A673 (cell line): ENCODE data around the gene NUDCD2.

Experiments used
- CTCF ChIP-seq: fragments of 300-800, 200-600 bp; sonication (generic); conservative IDR thresholded peaks from 2 replicates; pipeline ENCODE4 v1.5.1; 2017; ENCODE audit warnings: low read depth, mild to moderate bottlenecking, antibody characterized with exemption, low read length, moderate library complexity, mixed read lengths
- EZH2 ChIP-seq: fragments of 200-600 bp; sonication (generic); IDR thresholded peaks from 2 replicates; pipeline ENCODE4 v1.6.1; 2017; ENCODE audit warnings: borderline replicate concordance, low read depth, mild to moderate bottlenecking, mixed read lengths, antibody characterized with exemption, low read length; ENCODE audit not compliant: poor library complexity, severe bottlenecking

GRCh38 chr5:163478982-163479271 is 19.0 kb upstream of the NUDCD2 start:
- TF ChIP-seq CTCF (no peak), EZH2 (no peak)
